Keratinocyte (primary cell): Measurements from ENCODE around the gene DLEC1. TPM values are rescaled to one million over a fixed set of nuclear protein-coding genes. Genes with fewer than 3 reads are reported as not detected.

Experiments used
- DNase-seq: peaks from one replicate; pipeline ENCODE4 v3.0.0-alpha.2; 2011; ENCODE audit warnings: low read depth, missing footprints, low spot score
- FAIRE-seq: peaks from 2 replicates; lab custom pipeline; 2011; peaks lifted over from hg19 to GRCh38; lab: Jason Lieb, UNC
- H2AFZ ChIP-seq: 2 replicates; pipeline ENCODE4 v1.6.0; 2012; ENCODE audit warnings: low read length, control low read depth, inconsistent platforms; ENCODE audit not compliant: control insufficient read depth
- H3K27ac ChIP-seq: 2 replicates; pipeline ENCODE4 v1.5.1; 2011; ENCODE audit warnings: low read length; ENCODE audit not compliant: control insufficient read depth, insufficient read depth
- H3K27me3 ChIP-seq: 3 replicates; pipeline ENCODE4 v1.6.0; 2011; ENCODE audit warnings: low read length; ENCODE audit not compliant: control insufficient read depth, insufficient read depth; ENCODE audit errors: extremely low read depth
- H3K36me3 ChIP-seq, 2 experiments: 2 replicates in 1 of 2; 3 replicates in 1 of 2; pipeline ENCODE4 v1.5.1; 2011; ENCODE audit warnings: low read length in 2 of 2, mild to moderate bottlenecking in 1 of 2; ENCODE audit not compliant: control insufficient read depth in 2 of 2, insufficient read depth in 2 of 2; ENCODE audit errors: extremely low read depth in 1 of 2
- H3K4me1 ChIP-seq: 3 replicates; pipeline ENCODE4 v1.5.1; 2011; ENCODE audit warnings: low read length; ENCODE audit not compliant: control insufficient read depth, insufficient read depth; ENCODE audit errors: extremely low read depth
- H3K4me2 ChIP-seq: 3 replicates; pipeline ENCODE4 v1.6.0; 2011; ENCODE audit warnings: low read depth, low read length; ENCODE audit not compliant: control insufficient read depth, insufficient read depth; ENCODE audit errors: extremely low read depth
- H3K4me3 ChIP-seq, 3 experiments: fragments of 200-600 bp in 1 of 3; sonication (generic) in 1 of 3; 2 replicates in 2 of 3; 3 replicates in 1 of 3; pipeline ENCODE4 v1.5.1; 2011 to 2016; ENCODE audit warnings: low read length in 3 of 3, mild to moderate bottlenecking in 3 of 3, control low read depth in 2 of 3, inconsistent platforms in 1 of 3, low read depth in 1 of 3, mixed read lengths in 1 of 3, mixed run types in 1 of 3, moderate library complexity in 1 of 3; ENCODE audit not compliant: control insufficient read depth in 2 of 3, insufficient read depth in 2 of 3; ENCODE audit errors: extremely low read depth in 1 of 3
- H3K79me2 ChIP-seq: 2 replicates; pipeline ENCODE4 v1.6.0; 2012; ENCODE audit warnings: low read length; ENCODE audit not compliant: control insufficient read depth, insufficient read depth
- H3K9ac ChIP-seq: 3 replicates; pipeline ENCODE4 v1.6.0; 2011; ENCODE audit warnings: low read length; ENCODE audit not compliant: control insufficient read depth, insufficient read depth; ENCODE audit errors: extremely low read depth
- H3K9me1 ChIP-seq: 3 replicates; pipeline ENCODE4 v1.6.0; 2011; ENCODE audit warnings: low read length; ENCODE audit not compliant: control insufficient read depth, insufficient read depth; ENCODE audit errors: extremely low read depth
- H3K9me3 ChIP-seq: 2 replicates; pipeline ENCODE4 v1.5.1; 2012; ENCODE audit warnings: low read depth, low read length; ENCODE audit not compliant: control insufficient read depth
- H4K20me1 ChIP-seq: 3 replicates; pipeline ENCODE4 v1.6.0; 2011; ENCODE audit warnings: low read length; ENCODE audit not compliant: control insufficient read depth, insufficient read depth; ENCODE audit errors: extremely low read depth
- CTCF ChIP-seq, 3 experiments: IDR thresholded peaks in 1 of 3; conservative IDR thresholded peaks in 1 of 3; optimal IDR thresholded peaks in 1 of 3; 2 replicates in 2 of 3; 3 replicates in 1 of 3; pipeline versions ENCODE3 to v1.5.1; 2011; ENCODE audit warnings: low read length in 3 of 3, mild to moderate bottlenecking in 3 of 3, moderate library complexity in 2 of 3, control low read depth in 1 of 3, inconsistent platforms in 1 of 3; ENCODE audit not compliant: insufficient read depth in 2 of 3; ENCODE audit errors: extremely low read depth in 1 of 3
- EZH2 ChIP-seq: IDR thresholded peaks from one replicate; pipeline ENCODE4 v1.6.1; 2012; ENCODE audit warnings: inconsistent platforms, mild to moderate bottlenecking, low read length, moderate library complexity
- dilution Hi-C: fragments of 300-500 bp; cut with MboI; formaldehyde crosslinking; loops from one replicate; pipeline ENCODE4 v1.7.0; 2020; ENCODE audit warnings: low sequenced_read_pairs; ENCODE audit not compliant: extremely low pct_ligation_motif_present
- polyA minus RNA-seq, 3 experiments: library from RNA; depleted of rRNA, polyadenylated mRNA; stranded (reverse); fragments of >200 nt; gene quantifications; 1 replicate in 1 of 3; 2 replicates in 1 of 3; 3 replicates in 1 of 3; pipeline ENCODE4 v1.2.3, GENCODE V29; 2011
- polyA plus RNA-seq, 5 experiments: library from polyadenylated mRNA; depleted of rRNA in 3 of 5; stranded (reverse) in 3 of 5; stranded (forward) in 1 of 5; unstranded in 1 of 5; fragments of >200 nt; gene quantifications; 1 replicate in 1 of 5; 2 replicates in 3 of 5; 3 replicates in 1 of 5; pipeline versions ENCODE4 v1.2.1 to v1.2.3, GENCODE V29; 2011 to 2012; ENCODE audit warnings: missing spikeins in 2 of 5, low read depth in 1 of 5, low replicate concordance in 1 of 5

The DLEC1 gene
- 0.01 to 0.02 TPM in 2 of 3 replicates, not detected in the other for polyA plus RNA-seq
- polyA plus RNA-seq (2011; ENCODE audit: low read depth): not detected
- 0.01 TPM in 1 of 2 replicates, not detected in the other for polyA plus RNA-seq (2011; cell fraction: cytosol; rRNA removed)
- 0.08 and 0.11 TPM in 2 replicates for polyA plus RNA-seq (2011; cell fraction: nucleus; rRNA removed)
- polyA plus RNA-seq (2012; ENCODE audit: low replicate concordance): 0.03 and 0.16 TPM in 2 replicates
- polyA minus RNA-seq: 0.03 TPM in 1 of 3 replicates, not detected in the others
- polyA minus RNA-seq (2011; cell fraction: cytosol; rRNA and poly(A)+ RNA removed): not detected
- polyA minus RNA-seq (2011; cell fraction: nucleus; rRNA and poly(A)+ RNA removed): not detected in 2 replicates

- H3K27me3 ChIP-seq: no peaks in the 10 kb centered on the region
- H3K36me3 ChIP-seq: no peaks in the 10 kb centered on the region
- H3K4me1 ChIP-seq: peaks cover 16% of the 10 kb centered on the region
- DNase-seq (no peak), FAIRE-seq (peak; percentile 36)
- no peaks in the 10 kb centered on the region for H3K9me1 ChIP-seq
- peak within 1 kb of the TSS; percentile 62 for H3K9ac ChIP-seq
- H3K4me2 ChIP-seq: peak within 1 kb of the TSS; percentile 60
- H3K9me3 ChIP-seq: no peaks in the 10 kb centered on the region
- peak within 1 kb of the TSS; percentile 94 for H2AFZ ChIP-seq
- dilution Hi-C loops: no loop called here
- TF ChIP-seq EZH2 (no peak), CTCF (optimal IDR thresholded peaks at IDR 0.05 in 1 of 3, IDR thresholded peaks at IDR 0.05 in 1 of 3, conservative IDR thresholded peaks at IDR 0.05 in 1 of 3; ENCODE audit: extremely low read depth in 1 of 3, insufficient read depth in 2 of 3, low read length in 3 of 3) (no peak)
- H3K27ac ChIP-seq: peak within 1 kb of the TSS; percentile 5
- H4K20me1 ChIP-seq: no peaks in the 10 kb centered on the region
- no peaks in the 10 kb centered on the region for H3K79me2 ChIP-seq
- peak within 1 kb of the TSS in 1 of 3 experiments; percentile 64 for H3K4me3 ChIP-seq
Observed at GRCh38 chr3:38039101-38039898, at the start of gene DLEC1. Gene DLEC1, plus strand, starts transcription at chr3:38039208. Its CDS starts 18 bp downstream, at chr3:38039226.

GRCh38 chr3:37989821-37990480, 49.1 kb upstream of the DLEC1 start:
- H2AFZ ChIP-seq: no peak overlapping the region
- H3K4me2 ChIP-seq: no peak overlapping the region
- no peaks in the 10 kb centered on the region for H3K27me3 ChIP-seq
- H3K27ac ChIP-seq: no peak overlapping the region
- H3K9me1 ChIP-seq: no peaks in the 10 kb centered on the region
- dilution Hi-C loops: no loop called here
- FAIRE-seq (no peak), DNase-seq (no peak)
- no peak overlapping the region for H3K9ac ChIP-seq
- peaks cover 0 to under 1% of the 10 kb centered on the region in 2 experiments for H3K36me3 ChIP-seq
- H3K9me3 ChIP-seq: no peaks in the 10 kb centered on the region
- H4K20me1 ChIP-seq: no peaks in the 10 kb centered on the region
- TF ChIP-seq CTCF (optimal IDR thresholded peaks at IDR 0.05 in 1 of 3, IDR thresholded peaks at IDR 0.05 in 1 of 3, conservative IDR thresholded peaks at IDR 0.05 in 1 of 3; ENCODE audit: extremely low read depth in 1 of 3, insufficient read depth in 2 of 3, low read length in 3 of 3) (no peak), EZH2 (no peak)
- no peak overlapping the region for H3K4me3 ChIP-seq
- no peaks in the 10 kb centered on the region for H3K79me2 ChIP-seq
- peaks cover 19% of the 10 kb centered on the region for H3K4me1 ChIP-seq
